Thymus (tissue), 11 donors: ENCODE results near the gene WDR73. TPM values are rescaled to one million over a fixed set of nuclear protein-coding genes. Genes with fewer than 3 reads are reported as not detected.
"Not testable (repeated sequence)": the region's sequence is repeated elsewhere in the genome, so short reads cannot be mapped to it uniquely, and the experiment has no call there.

Experiments
- DNase-seq, 9 donors: peaks; one replicate each; pipeline ENCODE4 v3.0.0-alpha.2; 2013; ENCODE audit warnings: low spot score in 9 of 9, low read depth in 6 of 9, missing footprints in 1 of 9
- H3K27ac ChIP-seq, 2 donors: one replicate each; pipeline ENCODE4 v1.5.1; 2013; ENCODE audit warnings: control low read depth in 1 of 2, low read depth in 1 of 2, low read length in 1 of 2, mild to moderate bottlenecking in 1 of 2, moderate library complexity in 1 of 2
- H3K27me3 ChIP-seq, 2 donors: one replicate each; pipeline ENCODE4 v1.5.1; 2013; ENCODE audit warnings: low read length in 1 of 2; ENCODE audit not compliant: control insufficient read depth in 2 of 2, insufficient read depth in 1 of 2
- H3K36me3 ChIP-seq, 2 donors: one replicate each; pipeline ENCODE4 v1.5.1; 2013; ENCODE audit warnings: low read length in 1 of 2, mild to moderate bottlenecking in 1 of 2, moderate library complexity in 1 of 2; ENCODE audit not compliant: control insufficient read depth in 2 of 2, insufficient read depth in 2 of 2
- H3K4me1 ChIP-seq, 2 donors: one replicate each; pipeline ENCODE4 v1.5.1; 2013; ENCODE audit warnings: low read length in 2 of 2; ENCODE audit not compliant: control insufficient read depth in 2 of 2, insufficient read depth in 2 of 2
- H3K4me3 ChIP-seq, 2 donors: one replicate each; pipeline ENCODE4 v1.5.1; 2013; ENCODE audit warnings: low read length in 2 of 2, control low read depth in 1 of 2, mild to moderate bottlenecking in 1 of 2
- H3K9me3 ChIP-seq, 2 donors: one replicate each; pipeline ENCODE4 v1.5.1; 2013; ENCODE audit warnings: low read length in 1 of 2, mild to moderate bottlenecking in 1 of 2; ENCODE audit not compliant: control insufficient read depth in 2 of 2, insufficient read depth in 1 of 2
- WGBS: extraction: QIAGEN DNeasy Blood & Tissue Kit; methylation state at CpG from one replicate; pipeline ENCODE4 v1.1.7; 2013; 5-methylcytosine and 5-hydroxymethylcytosine counted together
- polyA plus RNA-seq: library from polyadenylated mRNA; stranded (reverse); fragments of 200-250 nt; gene quantifications from one replicate; pipeline ENCODE4 v1.2.3, GENCODE V29; 2013
- total RNA-seq: library from RNA; stranded (reverse); fragments of 120-200 nt; gene quantifications from one replicate; pipeline ENCODE4 v1.2.4, GENCODE V29; 2013
- donor health status: healthy.

The WDR73 gene
- total and polyA plus RNA-seq, 2 donors = 20.4 to 22.4 TPM

DNA sequence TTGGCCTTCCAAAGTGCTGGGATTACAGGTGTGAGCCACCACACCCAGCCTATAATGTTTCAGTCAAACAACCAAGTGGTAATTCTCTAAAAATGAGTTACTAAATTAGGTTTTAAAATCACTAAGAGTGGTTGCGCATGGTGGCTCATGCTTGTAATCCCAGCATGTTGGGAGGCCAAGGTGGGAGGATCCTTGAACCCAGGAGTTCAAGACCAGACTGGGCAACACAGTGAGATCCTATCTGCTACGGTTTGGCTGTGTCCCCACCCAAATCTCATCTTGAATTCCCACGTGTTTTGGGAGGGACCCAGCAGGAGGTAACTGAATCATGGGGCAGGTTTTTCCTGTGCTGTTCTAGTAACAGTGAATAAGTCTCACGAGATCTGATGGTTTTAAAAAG, 35.8 kb upstream of the WDR73 start:
- WGBS = 97% methylated on average over 4 of the region's 4 CpGs
- Histone ChIP-seq H3K4me3 (no peak overlapping the region), H3K36me3 (peaks cover 24 to 34% of the 10 kb centered on the region in 2 donors)

DNA sequence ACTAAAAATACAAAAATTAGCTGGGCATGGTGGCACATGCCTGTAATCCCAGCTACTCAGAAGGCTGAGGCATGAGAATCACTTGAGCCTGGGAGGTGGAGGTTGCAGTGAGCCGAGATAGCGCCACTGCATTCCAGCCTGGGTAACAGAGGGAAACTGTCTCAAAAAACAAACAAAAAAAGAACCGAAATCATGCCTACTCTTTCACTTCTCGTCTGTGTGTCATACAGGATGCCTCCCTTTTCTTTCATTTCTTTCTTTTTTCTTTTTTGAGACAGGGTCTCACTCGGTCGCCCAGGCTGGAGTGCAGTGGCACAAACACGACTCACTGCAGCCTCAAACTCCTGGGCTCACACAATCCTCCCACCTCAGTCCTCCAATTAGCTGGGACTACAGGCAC, 32.4 kb upstream of the WDR73 start:
- H3K27me3 ChIP-seq, H3K4me3 ChIP-seq, H3K27ac ChIP-seq, DNase-seq, H3K9me3 ChIP-seq, H3K4me1 ChIP-seq: not testable (repeated sequence)
- peaks cover 29 to 57% of the 10 kb centered on the region in 2 donors for H3K36me3 ChIP-seq
- 93% methylated on average over 7 of the region's 7 CpGs for WGBS

More for the DNA sequence above, 35.8 kb upstream of the WDR73 start:
- Histone ChIP-seq H3K4me1 (no peaks in the 10 kb centered on the region), H3K27me3 (no peaks in the 10 kb centered on the region), H3K9me3 (no peaks in the 10 kb centered on the region), H3K27ac (no peak overlapping the region)
- DNase-seq = no peak

DNA sequence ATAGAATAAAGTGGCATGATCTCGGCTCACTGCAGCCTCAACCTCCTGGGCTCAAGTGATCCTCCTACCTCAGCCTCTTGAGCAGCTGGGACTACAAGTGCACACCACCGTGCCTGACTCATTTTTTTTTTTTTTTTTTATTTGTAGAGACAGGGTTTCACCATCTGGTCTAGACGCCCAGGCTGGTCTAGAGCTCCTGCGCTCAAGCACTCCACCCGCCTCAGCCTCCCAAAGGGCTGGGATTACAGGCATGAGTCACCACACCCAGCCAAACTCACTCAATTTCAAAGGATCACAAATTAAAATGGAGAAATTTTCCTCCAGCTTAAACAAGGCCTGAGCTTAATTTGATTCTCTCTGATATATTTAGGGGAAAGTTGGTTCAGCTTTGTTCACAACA, 31.2 kb upstream of the WDR73 start:
- Histone ChIP-seq H3K9me3 (no peaks in the 10 kb centered on the region), H3K4me1 (no peaks in the 10 kb centered on the region), H3K27ac (no peak overlapping the region), H3K36me3 (peaks cover 28 to 54% of the 10 kb centered on the region in 2 donors), H3K27me3 (no peaks in the 10 kb centered on the region), H3K4me3 (no peak overlapping the region)
- WGBS = 95% methylated on average over 5 of the region's 5 CpGs
- no peak for DNase-seq

DNA sequence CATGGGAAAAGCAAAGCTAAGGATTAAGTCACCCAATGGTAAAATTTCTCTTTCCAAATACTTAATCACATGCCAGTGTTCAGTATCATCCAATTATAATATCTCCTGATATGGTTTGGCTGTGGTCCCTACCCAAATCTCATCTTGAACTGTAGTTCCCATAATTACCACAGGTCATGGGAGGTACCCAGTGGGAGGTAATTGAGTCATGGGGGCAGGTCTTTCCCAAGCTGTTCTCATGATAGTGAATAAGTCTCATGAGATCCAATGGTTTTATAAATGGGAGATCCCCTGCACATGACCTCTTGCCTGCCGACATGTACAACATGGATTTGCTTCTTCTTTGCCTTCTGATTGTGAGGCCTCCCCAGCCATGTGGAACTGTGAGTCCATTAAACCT, 30.0 kb upstream of the WDR73 start:
- no peak for DNase-seq
- peaks cover 24 to 52% of the 10 kb centered on the region in 2 donors for H3K36me3 ChIP-seq
- no peaks in the 10 kb centered on the region for H3K27me3 ChIP-seq
- no peaks in the 10 kb centered on the region for H3K9me3 ChIP-seq
- H3K4me1 ChIP-seq = no peaks in the 10 kb centered on the region
- whole genome bisulfite sequencing = 97% methylated on average over 1 of the region's 1 CpG
- no peak overlapping the region for H3K27ac ChIP-seq
- H3K4me3 ChIP-seq = no peak overlapping the region

DNA sequence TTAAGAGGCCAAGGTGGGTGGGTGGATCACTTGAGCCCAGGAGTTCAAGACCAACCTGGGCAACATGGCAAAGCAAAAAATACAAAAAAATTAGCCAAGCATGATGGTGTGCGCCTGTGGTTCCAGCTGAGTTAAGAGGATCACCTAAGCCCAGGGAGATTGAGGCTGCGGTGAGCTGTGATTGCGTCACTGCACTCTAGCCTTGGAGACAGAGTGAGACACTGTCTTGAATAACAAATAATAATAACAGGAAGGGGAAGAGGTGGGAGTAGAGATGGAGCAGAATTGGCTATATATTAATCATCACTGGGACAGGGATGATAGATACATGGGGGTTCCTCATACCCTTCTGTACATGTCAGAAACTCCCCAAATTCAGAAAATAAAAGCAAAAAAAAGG, 27.7 kb upstream of the WDR73 start:
- 94% methylated on average over 3 of the region's 3 CpGs for WGBS
- DNase-seq = no peak
- Histone ChIP-seq H3K4me3 (no peak overlapping the region), H3K9me3 (no peaks in the 10 kb centered on the region), H3K27ac (no peak overlapping the region), H3K27me3 (no peaks in the 10 kb centered on the region), H3K4me1 (no peaks in the 10 kb centered on the region), H3K36me3 (peaks cover 19 to 51% of the 10 kb centered on the region in 2 donors)

DNA sequence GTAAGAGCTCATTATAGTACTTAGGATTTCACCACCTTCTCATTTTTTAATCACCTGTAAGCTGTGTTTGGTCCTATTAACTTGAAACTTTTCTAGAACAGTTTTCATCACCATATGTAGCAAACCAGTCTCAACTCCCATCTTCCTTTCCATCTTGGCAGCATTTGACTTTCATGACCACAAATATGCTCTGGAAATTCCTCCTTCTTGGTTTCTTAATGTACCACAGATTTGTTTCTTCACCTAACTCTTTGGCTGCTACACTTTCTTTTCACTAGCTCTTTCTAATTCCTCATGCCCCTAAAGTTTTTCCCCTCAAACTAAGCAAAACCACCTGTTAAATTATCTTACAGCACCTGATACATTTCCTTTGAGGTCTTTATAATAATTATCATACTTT, 17.1 kb upstream of the WDR73 start:
- H3K4me1 ChIP-seq = no peaks in the 10 kb centered on the region
- no peaks in the 10 kb centered on the region for H3K9me3 ChIP-seq
- H3K27ac ChIP-seq = no peak overlapping the region
- peaks cover 37 to 52% of the 10 kb centered on the region in 2 donors for H3K36me3 ChIP-seq
- no peak for DNase-seq
- H3K27me3 ChIP-seq = no peaks in the 10 kb centered on the region
- no peak overlapping the region for H3K4me3 ChIP-seq

DNA sequence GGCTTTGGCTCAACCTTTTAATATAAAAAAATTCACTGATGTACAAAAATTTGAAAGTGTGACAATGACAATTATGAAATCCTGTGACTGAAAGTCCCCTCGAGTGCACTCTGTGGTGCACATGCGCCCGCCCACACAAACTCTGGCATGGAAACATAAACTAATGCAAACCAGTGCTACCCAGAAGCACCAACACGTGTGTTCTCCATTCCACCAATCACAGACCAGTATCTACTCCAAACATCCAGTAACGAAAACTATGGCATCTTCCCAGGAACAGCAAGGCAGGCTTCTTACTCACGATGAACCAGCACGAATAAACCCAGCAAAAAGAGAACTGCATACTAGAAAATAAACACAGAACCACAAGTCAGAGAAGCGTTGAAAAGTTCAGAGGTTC, 15.6 kb upstream of the WDR73 start:
- WGBS = 95% methylated on average over 8 of the region's 8 CpGs
- peaks cover 45 to 52% of the 10 kb centered on the region in 2 donors for H3K36me3 ChIP-seq
- no peak for DNase-seq

DNA sequence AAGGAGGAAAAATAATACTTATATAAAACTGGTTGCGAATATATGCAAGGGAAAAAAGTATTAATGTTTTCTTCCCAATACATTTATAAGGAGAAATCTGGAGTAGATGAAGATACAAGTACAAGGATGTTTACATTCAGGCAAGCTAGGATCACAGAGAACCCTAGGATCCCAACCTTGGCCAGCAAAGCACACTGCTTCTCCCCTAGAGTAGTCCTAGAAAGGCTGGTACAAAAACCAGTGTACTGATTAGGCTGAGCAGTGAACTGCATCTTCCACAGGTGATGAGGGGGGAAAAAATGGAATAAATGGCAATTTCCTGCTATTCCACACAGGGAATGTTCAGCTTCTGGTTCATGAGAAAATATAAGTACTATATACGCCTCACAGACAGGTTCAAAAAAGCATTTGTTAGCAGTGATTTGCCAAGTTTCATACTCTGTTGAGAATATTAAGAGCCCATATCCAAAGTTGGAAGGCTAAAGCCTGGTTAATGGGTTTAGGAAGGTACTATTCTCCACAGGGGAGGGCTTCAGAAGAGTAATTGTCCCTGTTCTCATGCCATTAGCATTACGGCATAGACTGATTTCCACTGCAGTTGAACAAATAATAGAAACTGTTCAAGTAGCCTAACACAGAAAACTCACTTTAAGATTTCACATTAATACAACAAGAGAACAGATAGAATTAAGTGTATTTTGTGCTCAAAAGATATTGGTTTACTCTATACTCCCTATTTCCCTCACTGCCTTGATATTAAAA, 14.3 kb upstream of the WDR73 start:
- H3K36me3 ChIP-seq = peaks cover 37 to 51% of the 10 kb centered on the region in 2 donors
- H3K4me1 ChIP-seq = no peaks in the 10 kb centered on the region
- H3K27ac ChIP-seq = no peak overlapping the region
- H3K4me3 ChIP-seq = no peak overlapping the region
- WGBS = 99% methylated on average over 3 of the region's 3 CpGs
- H3K9me3 ChIP-seq = no peaks in the 10 kb centered on the region
- no peak for DNase-seq
- H3K27me3 ChIP-seq = no peaks in the 10 kb centered on the region

More for the DNA sequence above, 15.6 kb upstream of the WDR73 start:
- H3K4me3 ChIP-seq = no peak overlapping the region
- H3K27ac ChIP-seq = no peak overlapping the region
- no peaks in the 10 kb centered on the region for H3K4me1 ChIP-seq
- H3K9me3 ChIP-seq = no peaks in the 10 kb centered on the region
- no peaks in the 10 kb centered on the region for H3K27me3 ChIP-seq

DNA sequence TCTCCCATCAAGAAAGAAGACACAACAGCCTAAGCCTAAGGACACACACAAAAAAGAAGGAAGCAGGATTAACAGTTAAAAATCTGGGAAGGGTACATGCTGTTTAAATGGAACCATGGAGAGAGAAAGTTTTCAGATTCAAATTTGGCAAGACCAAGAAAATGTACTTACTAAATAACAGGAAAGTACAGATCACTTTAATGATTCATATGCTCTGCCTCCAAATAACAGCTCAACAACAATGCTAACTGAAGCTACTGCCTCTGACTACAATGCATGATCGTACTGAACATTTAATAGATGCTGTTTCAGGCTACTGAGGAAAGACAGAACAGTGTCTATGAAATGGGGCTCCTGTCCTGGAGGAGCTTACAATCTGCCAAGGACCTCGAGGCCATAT, 12.3 kb upstream of the WDR73 start:
- no peak for DNase-seq
- H3K4me3 ChIP-seq = no peak overlapping the region
- no peaks in the 10 kb centered on the region for H3K4me1 ChIP-seq
- H3K9me3 ChIP-seq = no peaks in the 10 kb centered on the region
- peaks cover 30 to 46% of the 10 kb centered on the region in 2 donors for H3K36me3 ChIP-seq
- H3K27ac ChIP-seq = no peak overlapping the region
- no peaks in the 10 kb centered on the region for H3K27me3 ChIP-seq
- 95% methylated on average over 2 of the region's 2 CpGs for WGBS
